Thyroid gland (tissue), 4 donors: Measurements from ENCODE around the gene BCAS3. TPM values are rescaled to one million over a fixed set of nuclear protein-coding genes. Genes with fewer than 3 reads are reported as not detected.

ENCODE experiments used
- DNase-seq, 2 donors: peaks; one replicate each; pipeline ENCODE4 v3.0.0-alpha.2; 2019
- H3K27ac ChIP-seq, 3 donors: fragments of 200-600 bp; sonication (generic); 1 replicate in 2 of 3; 2 replicates in 1 of 3; pipeline ENCODE4 v1.5.1; 2016 to 2019; ENCODE audit warnings: mild to moderate bottlenecking in 1 of 3, moderate library complexity in 1 of 3
- H3K27me3 ChIP-seq: fragments of 200-600 bp; sonication (generic); one replicate; pipeline ENCODE4 v1.5.1; 2019
- H3K36me3 ChIP-seq, 2 donors: fragments of 200-600 bp; sonication (generic); one replicate each; pipeline ENCODE4 v1.5.1; 2016 to 2019
- H3K4me1 ChIP-seq, 2 donors: fragments of 200-600 bp; sonication (generic); one replicate each; pipeline ENCODE4 v1.5.1; 2017 to 2019
- H3K4me3 ChIP-seq, 3 donors: fragments of 200-600 bp; sonication (generic); replicated peaks in 1 of 3; 1 replicate in 2 of 3; 2 replicates in 1 of 3; pipeline ENCODE4 v1.5.1; 2016; ENCODE audit warnings: mild to moderate bottlenecking in 1 of 3
- H3K9me3 ChIP-seq: fragments of 200-600 bp; sonication (generic); one replicate; pipeline ENCODE4 v1.5.1; 2017
- CTCF ChIP-seq, 6 experiments: fragments of 200-600 bp in 3 of 6; fragments of 450-650 bp in 3 of 6; sonication (generic) in 3 of 6; IDR thresholded peaks; one replicate each; pipeline ENCODE4 v1.5.1; 2016 to 2019; ENCODE audit warnings: antibody characterized with exemption in 6 of 6, mild to moderate bottlenecking in 2 of 6, inconsistent platforms in 1 of 6, moderate library complexity in 1 of 6
- POLR2A ChIP-seq, 2 donors: fragments of 450-650 bp; IDR thresholded peaks; one replicate each; pipeline ENCODE4 v1.6.1; 2017; ENCODE audit warnings: antibody characterized with exemption in 2 of 2, mild to moderate bottlenecking in 2 of 2, moderate library complexity in 1 of 2
- WGBS, 2 donors: methylation state at CpG; one replicate each; pipeline ENCODE4 v1.1.5; 2017; 5-methylcytosine and 5-hydroxymethylcytosine counted together
- intact Hi-C: fragments of 100-400 bp; cut with DNase I; formaldehyde crosslinking; loops from one replicate; pipeline ENCODE4 v1.15.1; 2023
- total RNA-seq, 4 donors: library from RNA; depleted of rRNA; stranded (reverse); fragments of >200 nt; gene quantifications; one replicate each; pipeline ENCODE4 v1.2.3, GENCODE V29; 2016

Gene BCAS3
- total RNA-seq, 4 donors from 2014 or later: 41.8 to 78.7 (median 51.6) TPM

DNA sequence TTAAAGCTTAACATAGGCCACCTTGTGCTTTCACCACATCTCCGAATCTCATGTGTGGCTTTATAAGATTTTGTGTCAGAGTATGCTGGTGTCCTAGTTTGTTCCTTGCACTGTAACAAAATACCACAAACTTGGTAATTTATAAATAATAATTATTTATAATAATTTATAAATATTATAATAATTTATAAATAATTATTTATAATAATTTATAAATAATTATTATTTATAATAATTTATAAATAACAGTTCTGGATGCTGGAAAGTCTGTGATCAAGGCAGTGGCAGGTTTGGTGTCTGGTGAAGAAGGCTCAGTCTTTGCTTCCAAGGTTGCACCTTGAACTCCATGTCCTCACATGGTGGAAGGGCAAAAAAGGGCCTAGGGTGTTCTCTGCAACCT, 147.7 kb downstream of the BCAS3 start:
- H3K36me3 ChIP-seq: no peaks in the 10 kb centered on the region
- TF ChIP-seq POLR2A (IDR thresholded peaks at IDR 0.05) (no peak), CTCF (IDR thresholded peaks at IDR 0.05) (no peak)
- 99% methylated on average over 1 of the region's 1 CpG for WGBS, 2 donors
- no peaks in the 10 kb centered on the region for H3K9me3 ChIP-seq
- DNase-seq: no peak
- no peak overlapping the region for H3K27ac ChIP-seq
- no peaks in the 10 kb centered on the region for H3K4me1 ChIP-seq
- no peak overlapping the region for H3K4me3 ChIP-seq
- intact Hi-C loops: no loop called here
- no peaks in the 10 kb centered on the region for H3K27me3 ChIP-seq

- Histone ChIP-seq H3K27ac (no peak overlapping the region), H3K36me3 (no peaks in the 10 kb centered on the region), H3K4me1 (no peaks in the 10 kb centered on the region), H3K9me3 (no peaks in the 10 kb centered on the region), H3K27me3 (no peaks in the 10 kb centered on the region), H3K4me3 (no peak overlapping the region)
- no peak for TF ChIP-seq CTCF (IDR thresholded peaks at IDR 0.05)
- no peak for TF ChIP-seq POLR2A (IDR thresholded peaks at IDR 0.05)
- intact Hi-C loops: no loop called here
- DNase-seq: no peak
These were observed 150.3 kb downstream of the BCAS3 start for GRCh38 chr17:60827943-60828342.

DNA sequence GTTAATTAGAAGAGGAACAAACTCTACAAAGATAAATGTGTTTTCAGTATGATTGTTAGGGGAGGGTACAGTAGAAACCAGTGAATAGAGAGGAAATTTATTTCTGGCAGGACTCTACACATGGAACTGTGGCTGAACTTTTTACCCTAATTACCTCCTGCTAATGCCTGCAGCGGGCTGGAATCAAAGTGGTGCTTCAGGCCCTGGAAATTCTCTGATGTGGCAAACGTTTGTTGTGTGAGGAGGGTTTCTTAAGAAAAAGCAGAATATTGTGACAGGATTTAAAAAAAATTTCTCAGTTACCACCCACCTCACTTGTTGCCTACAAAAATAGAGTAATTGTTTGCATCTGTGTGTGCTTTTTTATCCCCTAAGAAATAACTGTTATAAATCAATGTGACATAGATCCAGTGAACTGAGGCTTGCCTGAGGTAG, 154.5 kb downstream of the BCAS3 start:
- DNase-seq: no peak
- no peak overlapping the region for H3K4me3 ChIP-seq
- no peak overlapping the region for H3K27ac ChIP-seq
- H3K36me3 ChIP-seq: no peaks in the 10 kb centered on the region
- TF ChIP-seq POLR2A (IDR thresholded peaks at IDR 0.05) (no peak), CTCF (IDR thresholded peaks at IDR 0.05) (no peak)
- no peaks in the 10 kb centered on the region for H3K9me3 ChIP-seq
- no peaks in the 10 kb centered on the region for H3K27me3 ChIP-seq
- 46 to 47% methylated on average over 2 of the region's 2 CpGs for WGBS, 2 donors
- intact Hi-C loops: no loop called here
- no peaks in the 10 kb centered on the region for H3K4me1 ChIP-seq

- Histone ChIP-seq H3K9me3 (no peaks in the 10 kb centered on the region), H3K4me3 (no peak overlapping the region), H3K27ac (no peak overlapping the region), H3K4me1 (no peaks in the 10 kb centered on the region), H3K36me3 (no peaks in the 10 kb centered on the region), H3K27me3 (no peaks in the 10 kb centered on the region)
- no peak for TF ChIP-seq POLR2A (IDR thresholded peaks at IDR 0.05)
- TF ChIP-seq CTCF (IDR thresholded peaks at IDR 0.05): no peak
- DNase-seq: no peak
- intact Hi-C loops: no loop called here
These were observed 155.0 kb downstream of the BCAS3 start for GRCh38 chr17:60832631-60833030.

- Histone ChIP-seq H3K9me3 (no peaks in the 10 kb centered on the region), H3K27ac (no peak overlapping the region), H3K4me1 (no peaks in the 10 kb centered on the region), H3K27me3 (no peaks in the 10 kb centered on the region), H3K36me3 (no peaks in the 10 kb centered on the region), H3K4me3 (no peak overlapping the region)
- intact Hi-C loops: no loop called here
- 92 to 93% methylated on average over 3 of the region's 3 CpGs for WGBS, 2 donors
- TF ChIP-seq POLR2A (IDR thresholded peaks at IDR 0.05) (no peak), CTCF (IDR thresholded peaks at IDR 0.05) (no peak)
- DNase-seq: no peak
These were observed 162.8 kb downstream of the BCAS3 start for GRCh38 chr17:60840456-60840855.
